Measurements from ENCODE around the gene GNAQ. TPM values are rescaled to one million over a fixed set of nuclear protein-coding genes. Genes with fewer than 3 reads are reported as not detected.

The GNAQ gene
- total and polyA plus RNA-seq, 2 of the 4 experiments (the other 2 are of a cell fraction) = 23.1 to 50.7 TPM

GRCh38 chr9:78030553-78031443, 813 bp downstream of the GNAQ start:
- in situ Hi-C loops (cut with MboI; ENCODE audit: low sequenced_read_pairs) (loop anchor here (10.0 kb wide), 2 partner anchors 596 to 856 kb away; partner anchors contain the start of gene VPS13A), dilution Hi-C loops (cut with HindIII; ENCODE audit: low sequenced_read_pairs, unreplicated experiment) (no loop called here), intact Hi-C loops (cut with micrococcal nuclease) (loop anchor here (5.0 to 10.0 kb wide), 3 partner anchors 446 to 853 kb away; partner anchors contain the start of gene VPS13A)
- H4K91ac ChIP-seq (ENCODE audit: insufficient read depth, low read depth, low read length) = peak overlapping the region; percentile 69; the same call in 1 of the 2 replicates
- H3K27ac ChIP-seq (ENCODE audit: insufficient read depth, low read length) = peak overlapping the region; percentile 96
- H4K5ac ChIP-seq (ENCODE audit: low read depth, low read length) = peak overlapping the region; percentile 52
- DNase-seq (peak; percentile 21), ATAC-seq (ENCODE audit: low read depth) (peak; percentile 7)
- peak overlapping the region; percentile 88 for H3K18ac ChIP-seq (ENCODE audit: low read depth, low read length)
- peak overlapping the region; percentile 97 for H3K4me3 ChIP-seq (ENCODE audit: insufficient read depth, low read depth, low read length)
- H3K27me3 ChIP-seq (ENCODE audit: control insufficient read depth, insufficient read depth, low read length) = no peaks in the 10 kb centered on the region
- peak overlapping the region; percentile 95 for H2AK9ac ChIP-seq (replicated peaks; ENCODE audit: low read depth, low read length, poor library complexity)
- 0% methylated on average over 11 of the region's 91 CpGs; no CpG with 5 or more reads in 1 of the 2 experiments for WGBS, 2 experiments (ENCODE audit: extremely low coverage in 2 of 2, insufficient read length in 1 of 2)
- H3K4me2 ChIP-seq (ENCODE audit: low read depth, low read length) = peak overlapping the region; percentile 99
- peak overlapping the region; percentile 17 to 65; a peak in 3 of 4 replicates for H4K8ac ChIP-seq (ENCODE audit: low read depth in 2 of 2, low read length in 2 of 2)
- no peaks in the 10 kb centered on the region for H3K36me3 ChIP-seq (ENCODE audit: control insufficient read depth, insufficient read depth, low read length)
- H3K14ac ChIP-seq (replicated peaks; ENCODE audit: low read depth, low read length) = peak overlapping the region; percentile 39
- no peaks in the 10 kb centered on the region for H3K9me3 ChIP-seq (ENCODE audit: control insufficient read depth, insufficient read depth, low read length)
- peak overlapping the region; percentile 32; the same call in 1 of the 2 replicates for H2AK5ac ChIP-seq (ENCODE audit: low read depth, low read length)
- H2BK20ac ChIP-seq (ENCODE audit: low read depth, low read length) = no peak overlapping the region
- peak overlapping the region; percentile 30; the same call in 1 of the 2 replicates for H3K56ac ChIP-seq (ENCODE audit: extremely low read depth, insufficient read depth, low read length)
- peak overlapping the region; percentile 86 for H3K9ac ChIP-seq (ENCODE audit: low read depth, low read length)
- H4K20me1 ChIP-seq (ENCODE audit: insufficient read depth, low read length) = peaks cover 32% of the 10 kb centered on the region; the same call in 1 of the 2 replicates
- H3K9me1 ChIP-seq (ENCODE audit: insufficient read depth, low read length) = peaks cover 3% of the 10 kb centered on the region; the same call in 1 of the 2 replicates
- ChIA-PET CTCF (interaction anchor here (0.7 kb wide), 1 partner anchor 134 kb away, joined by 3 read pairs; no protein-coding TSS in a partner anchor), POLR2A (ENCODE audit: unreplicated experiment) (no interaction called here)
- H2AFZ ChIP-seq (replicated peaks; ENCODE audit: low read length, poor library complexity) = peak overlapping the region; percentile 92
- peak overlapping the region; percentile 64 for H2BK5ac ChIP-seq (ENCODE audit: low read depth, low read length, poor library complexity, severe bottlenecking)
- H3K4ac ChIP-seq (ENCODE audit: low read depth, low read length) = peak overlapping the region; percentile 46
- H3K4me1 ChIP-seq (ENCODE audit: control insufficient read depth, insufficient read depth, low read length) = peaks cover 4% of the 10 kb centered on the region; the same call in 1 of the 2 replicates
- peak overlapping the region; percentile 62 for H3K23ac ChIP-seq (ENCODE audit: low read depth, low read length)
- BruUV-seq (replicated peaks) = no TSS peak
- H2BK120ac ChIP-seq (ENCODE audit: low read depth, low read length) = peak overlapping the region; percentile 14
- H3K79me1 ChIP-seq (ENCODE audit: low read depth in 1 of 2, low read length in 2 of 2) = peaks cover 0 to 34% of the 10 kb centered on the region in 2 experiments; a peak in 3 of 4 replicates
- peak overlapping the region; percentile 34; the same call in 2 of the 3 replicates for H2BK15ac ChIP-seq (ENCODE audit: low read depth, low read length)
- TF ChIP-seq ELK1 (IDR thresholded peaks at IDR 0.05; ENCODE audit: borderline replicate concordance, low read depth, low read length) (no peak), RAD21 (IDR thresholded peaks at IDR 0.05; ENCODE audit: low read length) (no peak), CEBPB (IDR thresholded peaks at IDR 0.05; ENCODE audit: low read depth, low read length) (no peak), MAFK (IDR thresholded peaks at IDR 0.05; ENCODE audit: low read depth, low read length) (no peak), SMC3 (IDR thresholded peaks at IDR 0.05; ENCODE audit: low read depth, low read length) (no peak), POLR2A (IDR thresholded peaks at IDR 0.05; ENCODE audit: low read depth, low read length) (no peak), BHLHE40 (IDR thresholded peaks at IDR 0.05; ENCODE audit: low read depth, low read length) (no peak), MXI1 (IDR thresholded peaks at IDR 0.05; ENCODE audit: borderline replicate concordance, low read depth, low read length) (no peak), MAZ (IDR thresholded peaks at IDR 0.05; ENCODE audit: borderline replicate concordance, low read depth, low read length) (no peak), RCOR1 (IDR thresholded peaks at IDR 0.05; ENCODE audit: insufficient replicate concordance, low read length) (no peak), USF2 (IDR thresholded peaks at IDR 0.05; ENCODE audit: low read depth, low read length) (no peak), RFX5 (IDR thresholded peaks at IDR 0.05; ENCODE audit: low read depth, low read length) (no peak), NFE2L2 (IDR thresholded peaks at IDR 0.05; ENCODE audit: low read depth, low read length) (no peak), FOS (IDR thresholded peaks at IDR 0.05; ENCODE audit: low read depth, low read length) (no peak), CHD1 (IDR thresholded peaks at IDR 0.05; ENCODE audit: low read depth, low read length) (no peak)

Measured in IMR-90 (cell line).